Adrenal gland (tissue), 5 donors: ENCODE results near the gene THY1.

Source experiments
- CTCF ChIP-seq, 6 experiments: fragments of 450-650 bp in 4 of 6; fragments of 200-600 bp in 2 of 6; sonication (generic) in 1 of 6; IDR thresholded peaks; 1 replicate in 5 of 6; 2 replicates in 1 of 6; pipeline versions ENCODE4 v1.5.1 to v1.8.0; 2016 to 2021; ENCODE audit warnings: antibody characterized with exemption in 6 of 6, mild to moderate bottlenecking in 2 of 6, moderate library complexity in 1 of 6
- POLR2A ChIP-seq, 2 donors: fragments of 450-650 bp; IDR thresholded peaks; one replicate each; pipeline ENCODE4 v1.6.1; 2017; ENCODE audit warnings: antibody characterized with exemption in 2 of 2, mild to moderate bottlenecking in 2 of 2, moderate library complexity in 1 of 2
- donor health status: DM: no; HTN: no; CAD: no.

GRCh38 chr11:119446871-119447663 is 24.1 kb upstream of the THY1 start:
- no peak for TF ChIP-seq CTCF (IDR thresholded peaks at IDR 0.05)
- no peak for TF ChIP-seq POLR2A (IDR thresholded peaks at IDR 0.05)
